A549 (cell line): Measurements from ENCODE around the gene RSPH6A. TPM values are rescaled to one million over a fixed set of nuclear protein-coding genes. Genes with fewer than 3 reads are reported as not detected.
A peak's percentile ranks its signal among the peaks of the same experiment; 100 is the strongest.

Experiments
- ATAC-seq, 2 experiments: fragments of 200-7000 bp in 1 of 2; fragments of >200 bp in 1 of 2; cut with Nextera tagmentation in 1 of 2; cut with Tn5 transposase in 1 of 2; 3 replicates each; pipeline versions ENCODE4 v1.8.0 to v1.9.1; 2018 to 2020; ENCODE audit warnings: mild to moderate bottlenecking in 1 of 2, moderate library complexity in 1 of 2
- CTCF ChIA-PET: fragments of 300-600 bp; sonication (Branson Sonifier 250); formaldehyde crosslinking; extraction: SDS; loops from one replicate; lab custom pipeline; 2021; ENCODE audit warnings: antibody characterized with exemption, inconsistent platforms; lab: Yijun Ruan, JAX
- POLR2A ChIA-PET: fragments of 350-600 bp; formaldehyde crosslinking; extraction: SDS; loops from one replicate; lab custom pipeline; 2021; ENCODE audit warnings: antibody characterized with exemption, inconsistent platforms; lab: Yijun Ruan, JAX
- DNase-seq, 2 experiments: peaks; one replicate each; pipeline versions ENCODE4 v3.0.0 to v3.0.0-alpha.2; 2011 to 2016; ENCODE audit warnings: low read depth in 1 of 2, low spot score in 1 of 2
- FAIRE-seq: peaks from 2 replicates; lab custom pipeline; 2011; peaks lifted over from hg19 to GRCh38; lab: Jason Lieb, UNC
- H3K27ac ChIP-seq, 2 experiments: fragments of >200 bp; sonication (Bioruptor Twin); formaldehyde crosslinking; 3 replicates each; pipeline ENCODE4 v1.5.1; 2016 to 2017
- H3K4me1 ChIP-seq: fragments of >200 bp; sonication (Bioruptor Twin); formaldehyde crosslinking; 3 replicates; pipeline ENCODE4 v1.6.1; 2016
- H3K4me2 ChIP-seq: fragments of >200 bp; sonication (Bioruptor Twin); formaldehyde crosslinking; 3 replicates; pipeline ENCODE4 v1.6.1; 2016
- H3K4me3 ChIP-seq: fragments of >200 bp; sonication (Bioruptor Twin); formaldehyde crosslinking; 3 replicates; pipeline ENCODE4 v1.5.1; 2016
- H3K9me3 ChIP-seq: fragments of >200 bp; sonication (Bioruptor Twin); formaldehyde crosslinking; 3 replicates; pipeline ENCODE4 v1.6.1; 2016
- BHLHE40 ChIP-seq: IDR thresholded peaks from 2 replicates; pipeline ENCODE4 v1.6.1; 2012; ENCODE audit warnings: low read depth, low read length, inconsistent platforms
- CBX2 ChIP-seq: fragments of 200-600 bp; sonication (generic); IDR thresholded peaks from 2 replicates; pipeline ENCODE4 v1.6.1; 2016; ENCODE audit warnings: low read depth, mild to moderate bottlenecking, borderline replicate concordance
- EHF ChIP-seq: fragments of 250-450 bp; sonication (Bioruptor Pico); IDR thresholded peaks from 2 replicates; pipeline ENCODE4 v1.5.0; 2020; ENCODE audit warnings: mild to moderate bottlenecking
- EP300 ChIP-seq, 2 experiments: fragments of >200 bp; sonication (Bioruptor Twin); formaldehyde crosslinking; IDR thresholded peaks; 2 replicates in 1 of 2; 3 replicates in 1 of 2; pipeline ENCODE4 v1.6.1; 2016 to 2017
- FOSL2 ChIP-seq, 2 experiments: fragments of 450-650 bp in 1 of 2; fragments of >200 bp in 1 of 2; sonication (Bioruptor Twin) in 1 of 2; formaldehyde crosslinking; IDR thresholded peaks; 2 replicates each; pipeline versions ENCODE4 v1.5.0 to v1.6.1; 2016 to 2020; ENCODE audit warnings: mild to moderate bottlenecking in 1 of 2, moderate library complexity in 1 of 2
- HOXB13 ChIP-seq: fragments of 250-450 bp; sonication (Bioruptor Pico); IDR thresholded peaks from 2 replicates; pipeline ENCODE4 v1.5.0; 2020; ENCODE audit warnings: low read depth, mild to moderate bottlenecking, moderate library complexity
- HOXB5 ChIP-seq: fragments of 250-450 bp; sonication (Bioruptor Pico); IDR thresholded peaks from 2 replicates; pipeline ENCODE4 v1.5.0; 2020; ENCODE audit warnings: mild to moderate bottlenecking, moderate library complexity
- JUNB ChIP-seq: fragments of >200 bp; sonication (Bioruptor Twin); formaldehyde crosslinking; IDR thresholded peaks from 2 replicates; pipeline ENCODE4 v1.6.1; 2016
- KDM5A ChIP-seq: fragments of 200-600 bp; sonication (generic); IDR thresholded peaks from 2 replicates; pipeline ENCODE4 v1.6.1; 2016; ENCODE audit warnings: antibody characterized with exemption, mild to moderate bottlenecking
- MYC ChIP-seq: IDR thresholded peaks from 2 replicates; pipeline ENCODE4 v1.6.1; 2012; ENCODE audit warnings: mild to moderate bottlenecking, inconsistent platforms, low read length, improper control_type of control experiment, borderline replicate concordance
- NPAS2 ChIP-seq: fragments of 250-450 bp; sonication (Bioruptor Pico); IDR thresholded peaks from 2 replicates; pipeline ENCODE4 v1.8.0; 2022; ENCODE audit warnings: mild to moderate bottlenecking, moderate library complexity, borderline replicate concordance
- PHF8 ChIP-seq: fragments of 200-600 bp; sonication (generic); IDR thresholded peaks from 2 replicates; pipeline ENCODE4 v1.6.1; 2016; ENCODE audit warnings: low read depth, mild to moderate bottlenecking, antibody characterized with exemption, moderate library complexity, borderline replicate concordance
- POLR2A ChIP-seq: IDR thresholded peaks from 2 replicates; pipeline ENCODE4 v1.6.1; 2012; ENCODE audit warnings: mild to moderate bottlenecking, low read length
- POLR2AphosphoS2 ChIP-seq: conservative IDR thresholded peaks from 2 replicates; pipeline ENCODE4 v1.6.1; 2012; ENCODE audit warnings: low read length, improper control_type of control experiment, inconsistent platforms
- RAD21 ChIP-seq, 2 experiments: fragments of >200 bp in 1 of 2; sonication (Bioruptor Twin) in 1 of 2; formaldehyde crosslinking in 1 of 2; IDR thresholded peaks in 1 of 2; conservative IDR thresholded peaks in 1 of 2; 2 replicates in 1 of 2; 3 replicates in 1 of 2; pipeline ENCODE4 v1.6.1; 2012 to 2018; ENCODE audit warnings: inconsistent platforms in 1 of 2
- RCOR1 ChIP-seq: fragments of 150-350 bp; IDR thresholded peaks from 2 replicates; pipeline ENCODE4 v1.6.1; 2014; ENCODE audit warnings: antibody characterized with exemption, low read length, low read depth
- SMC3 ChIP-seq: fragments of >200 bp; sonication (Bioruptor Twin); formaldehyde crosslinking; IDR thresholded peaks from 3 replicates; pipeline ENCODE4 v1.6.1; 2018; ENCODE audit warnings: inconsistent platforms
- TFCP2L1 ChIP-seq: fragments of 250-450 bp; sonication (Bioruptor Pico); IDR thresholded peaks from 2 replicates; pipeline ENCODE4 v1.5.0; 2021; ENCODE audit warnings: mild to moderate bottlenecking
- TP53 ChIP-seq: fragments of 250-450 bp; sonication (Bioruptor Pico); IDR thresholded peaks from 2 replicates; pipeline ENCODE4 v1.5.0; 2021; ENCODE audit warnings: mild to moderate bottlenecking, moderate library complexity
- ZFP36 ChIP-seq: fragments of 450-650 bp; IDR thresholded peaks from 2 replicates; pipeline ENCODE4 v1.6.1; 2014; ENCODE audit warnings: borderline replicate concordance; ENCODE audit not compliant: partially characterized antibody
- ZSCAN20 ChIP-seq: fragments of 250-450 bp; sonication (Bioruptor Pico); IDR thresholded peaks from 2 replicates; pipeline ENCODE4 v1.8.0; 2022; ENCODE audit warnings: mild to moderate bottlenecking, moderate library complexity
- WGBS: methylation state at CpG from one replicate; pipeline ENCODE4 v1.1.6; 2017; ENCODE audit errors: missing lambda C conversion rate; 5-methylcytosine and 5-hydroxymethylcytosine counted together
- polyA plus RNA-seq, 4 experiments: library from polyadenylated mRNA; depleted of rRNA in 3 of 4; stranded (reverse); fragments of >200 nt; fragmentation: RNase III in 1 of 4; extraction: RNeasy Plus Mini Kit Qiagen cat#74134 plus additional on column Dnase treatment in 1 of 4; gene quantifications; 2 replicates in 3 of 4; 3 replicates in 1 of 4; pipeline ENCODE4 v1.2.3, GENCODE V29; 2011 to 2017
- TF ChIP-seq, protein P1 (sequence below): fragments of 150-350 bp; IDR thresholded peaks from 2 replicates; pipeline ENCODE4 v1.6.1; 2014; ENCODE audit warnings: low read depth, mild to moderate bottlenecking, low read length
- TF ChIP-seq, protein P2 (sequence below): IDR thresholded peaks from 2 replicates; pipeline ENCODE4 v1.6.1; 2012
- TF ChIP-seq, protein P3 (sequence below): fragments of 200-600 bp; sonication (generic); IDR thresholded peaks from 2 replicates; pipeline ENCODE4 v1.6.1; 2016; ENCODE audit warnings: antibody characterized with exemption, mild to moderate bottlenecking, moderate library complexity
- TF ChIP-seq, protein P4 (sequence below): fragments of 250-450 bp; sonication (Bioruptor Pico); IDR thresholded peaks from 2 replicates; pipeline ENCODE4 v1.5.0; 2020; ENCODE audit warnings: low read depth, mild to moderate bottlenecking, moderate library complexity

The RSPH6A gene
- polyA plus RNA-seq, 2 of the 4 experiments (the other 2 are of a cell fraction), result not detected

DNA sequence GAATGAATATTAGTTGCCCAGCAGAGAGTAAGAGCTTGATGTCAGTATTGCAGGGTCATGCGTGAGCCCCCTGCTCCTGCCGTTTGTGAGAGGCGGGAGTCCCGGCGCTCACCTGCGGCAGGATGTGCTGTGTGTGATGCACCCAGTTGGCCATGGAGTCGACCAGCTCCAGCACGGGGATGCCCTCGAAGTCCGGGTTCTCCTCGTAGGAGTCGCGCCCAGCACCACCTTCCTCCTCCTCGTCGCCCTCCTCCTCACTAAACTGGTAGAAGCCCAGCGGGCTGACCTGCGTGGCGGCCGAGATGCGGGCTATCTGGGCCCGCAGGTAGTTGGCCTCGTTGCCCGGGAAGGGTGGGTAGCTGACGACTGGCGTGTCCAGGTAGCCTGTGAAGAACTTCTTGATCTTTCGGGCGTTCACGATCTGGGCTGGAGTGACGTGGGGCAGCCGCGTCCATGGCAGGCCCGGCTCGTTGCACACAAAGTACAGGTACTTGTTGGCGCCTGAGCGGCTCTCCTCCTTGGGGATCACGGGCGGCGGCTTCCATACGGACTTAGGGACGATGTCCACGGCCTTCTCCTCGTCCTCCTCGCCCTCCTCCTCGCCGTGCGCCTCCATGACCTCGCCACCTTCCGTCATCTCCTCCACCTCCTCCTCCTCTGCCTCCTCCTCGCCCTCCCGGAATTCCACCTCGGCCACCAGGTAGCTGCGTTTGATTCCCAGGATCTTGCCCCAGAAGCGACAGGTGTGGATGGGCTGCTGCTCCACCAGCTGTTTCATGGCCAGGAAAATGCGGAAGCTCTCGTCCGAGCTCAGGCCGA lies 10.8 kb downstream of the RSPH6A start:
- ChIA-PET CTCF (interaction anchor here (1.2 to 74.3 kb wide), 4 partner anchors 4 to 61 kb away, joined by 4 to 2204 read pairs (median 1104); partner anchors contain the start of genes DMPK, DMWD, FOXA3 and RSPH6A), POLR2A (interaction anchor here (0.6 kb wide), 1 partner anchor 13 kb away, joined by 7 read pairs; no protein-coding TSS in a partner anchor)
- Histone ChIP-seq H3K27ac (no peak overlapping the region), H3K4me3 (no peak overlapping the region), H3K4me1 (peaks cover 12% of the 10 kb centered on the region), H3K9me3 (no peaks in the 10 kb centered on the region), H3K4me2 (no peak overlapping the region)
- no peak for FAIRE-seq
- no peak for DNase-seq
- 88% methylated on average over 57 of the region's 57 CpGs for WGBS
- TF ChIP-seq NPAS2 (CRISPR knock-in tag) (no peak), SMC3 (no peak), RAD21 (conservative IDR thresholded peaks at IDR 0.05 in 1 of 2, IDR thresholded peaks at IDR 0.05 in 1 of 2) (no peak), FOSL2 (IDR thresholded peaks at IDR 0.05) (no peak), FOSL2 (CRISPR knock-in tag; IDR thresholded peaks at IDR 0.05) (no peak), CBX2 (no peak)
- TF ChIP-seq, protein P1, sequence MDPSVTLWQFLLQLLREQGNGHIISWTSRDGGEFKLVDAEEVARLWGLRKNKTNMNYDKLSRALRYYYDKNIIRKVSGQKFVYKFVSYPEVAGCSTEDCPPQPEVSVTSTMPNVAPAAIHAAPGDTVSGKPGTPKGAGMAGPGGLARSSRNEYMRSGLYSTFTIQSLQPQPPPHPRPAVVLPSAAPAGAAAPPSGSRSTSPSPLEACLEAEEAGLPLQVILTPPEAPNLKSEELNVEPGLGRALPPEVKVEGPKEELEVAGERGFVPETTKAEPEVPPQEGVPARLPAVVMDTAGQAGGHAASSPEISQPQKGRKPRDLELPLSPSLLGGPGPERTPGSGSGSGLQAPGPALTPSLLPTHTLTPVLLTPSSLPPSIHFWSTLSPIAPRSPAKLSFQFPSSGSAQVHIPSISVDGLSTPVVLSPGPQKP, result no peak
- TF ChIP-seq, protein P2, sequence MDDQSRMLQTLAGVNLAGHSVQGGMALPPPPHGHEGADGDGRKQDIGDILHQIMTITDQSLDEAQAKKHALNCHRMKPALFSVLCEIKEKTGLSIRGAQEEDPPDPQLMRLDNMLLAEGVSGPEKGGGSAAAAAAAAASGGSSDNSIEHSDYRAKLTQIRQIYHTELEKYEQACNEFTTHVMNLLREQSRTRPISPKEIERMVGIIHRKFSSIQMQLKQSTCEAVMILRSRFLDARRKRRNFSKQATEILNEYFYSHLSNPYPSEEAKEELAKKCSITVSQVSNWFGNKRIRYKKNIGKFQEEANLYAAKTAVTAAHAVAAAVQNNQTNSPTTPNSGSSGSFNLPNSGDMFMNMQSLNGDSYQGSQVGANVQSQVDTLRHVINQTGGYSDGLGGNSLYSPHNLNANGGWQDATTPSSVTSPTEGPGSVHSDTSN, result no peak
- no peak for ATAC-seq

DNA sequence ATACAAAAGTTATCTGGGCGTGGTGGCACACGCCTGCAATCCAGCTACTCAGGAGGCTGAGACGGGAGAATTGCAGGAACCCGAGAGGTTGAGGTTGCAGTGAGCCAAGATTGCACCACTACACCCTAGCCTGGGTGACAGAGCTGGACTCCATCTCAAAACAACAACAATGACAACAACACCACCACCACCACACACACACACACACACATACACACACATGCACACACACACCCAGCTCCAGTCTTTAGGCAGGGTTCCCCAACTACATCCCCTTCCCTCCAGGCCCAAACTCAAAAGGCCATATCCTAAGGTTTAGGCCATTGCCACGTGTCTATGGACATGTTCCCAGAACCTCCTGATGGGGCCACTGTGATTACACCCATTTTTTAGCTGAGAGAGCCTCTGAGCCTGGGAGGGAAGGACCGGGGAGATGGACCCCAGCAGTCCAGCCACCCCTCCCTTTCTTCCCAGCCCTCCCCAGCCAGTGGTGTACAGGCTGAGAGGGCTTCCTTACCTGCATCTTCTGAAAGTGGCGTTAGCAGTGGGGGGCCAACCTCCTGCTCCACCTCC lies 13.4 kb downstream of the RSPH6A start:
- WGBS, result 78% methylated on average over 7 of the region's 7 CpGs
- DNase-seq, result no peak
- ATAC-seq, result 0 out of 6 replicates have a peak, but pooled peaks of 1 of the 2 experiments have one; percentile 6
- ChIA-PET POLR2A (interaction anchor here (0.7 to 0.9 kb wide), 2 partner anchors 31 to 32 kb away, joined by 3 to 4 read pairs; partner anchors contain the start of gene SIX5), CTCF (interaction anchor here (0.6 to 74.3 kb wide), 8 partner anchors 6 to 227 kb away, joined by 3 to 2204 read pairs (median 4); partner anchors contain the start of genes DMPK, DMWD, FOXA3 and QPCTL)
- Histone ChIP-seq H3K4me1 (peaks cover 18% of the 10 kb centered on the region), H3K4me2 (no peak overlapping the region), H3K27ac (no peak overlapping the region; a peak in 1 of 6 replicates), H3K4me3 (no peak overlapping the region), H3K9me3 (no peaks in the 10 kb centered on the region)
- FAIRE-seq, result no peak
- TF ChIP-seq HOXB13 (CRISPR knock-in tag), result no peak
- TF ChIP-seq ZFP36, result no peak
- no peak for TF ChIP-seq EHF
- no peak for TF ChIP-seq SMC3
- no peak for TF ChIP-seq HOXB5 (CRISPR knock-in tag)
- TF ChIP-seq TFCP2L1, result no peak
- TF ChIP-seq, protein P3, sequence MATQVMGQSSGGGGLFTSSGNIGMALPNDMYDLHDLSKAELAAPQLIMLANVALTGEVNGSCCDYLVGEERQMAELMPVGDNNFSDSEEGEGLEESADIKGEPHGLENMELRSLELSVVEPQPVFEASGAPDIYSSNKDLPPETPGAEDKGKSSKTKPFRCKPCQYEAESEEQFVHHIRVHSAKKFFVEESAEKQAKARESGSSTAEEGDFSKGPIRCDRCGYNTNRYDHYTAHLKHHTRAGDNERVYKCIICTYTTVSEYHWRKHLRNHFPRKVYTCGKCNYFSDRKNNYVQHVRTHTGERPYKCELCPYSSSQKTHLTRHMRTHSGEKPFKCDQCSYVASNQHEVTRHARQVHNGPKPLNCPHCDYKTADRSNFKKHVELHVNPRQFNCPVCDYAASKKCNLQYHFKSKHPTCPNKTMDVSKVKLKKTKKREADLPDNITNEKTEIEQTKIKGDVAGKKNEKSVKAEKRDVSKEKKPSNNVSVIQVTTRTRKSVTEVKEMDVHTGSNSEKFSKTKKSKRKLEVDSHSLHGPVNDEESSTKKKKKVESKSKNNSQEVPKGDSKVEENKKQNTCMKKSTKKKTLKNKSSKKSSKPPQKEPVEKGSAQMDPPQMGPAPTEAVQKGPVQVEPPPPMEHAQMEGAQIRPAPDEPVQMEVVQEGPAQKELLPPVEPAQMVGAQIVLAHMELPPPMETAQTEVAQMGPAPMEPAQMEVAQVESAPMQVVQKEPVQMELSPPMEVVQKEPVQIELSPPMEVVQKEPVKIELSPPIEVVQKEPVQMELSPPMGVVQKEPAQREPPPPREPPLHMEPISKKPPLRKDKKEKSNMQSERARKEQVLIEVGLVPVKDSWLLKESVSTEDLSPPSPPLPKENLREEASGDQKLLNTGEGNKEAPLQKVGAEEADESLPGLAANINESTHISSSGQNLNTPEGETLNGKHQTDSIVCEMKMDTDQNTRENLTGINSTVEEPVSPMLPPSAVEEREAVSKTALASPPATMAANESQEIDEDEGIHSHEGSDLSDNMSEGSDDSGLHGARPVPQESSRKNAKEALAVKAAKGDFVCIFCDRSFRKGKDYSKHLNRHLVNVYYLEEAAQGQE, result no peak
- TF ChIP-seq, protein P4, sequence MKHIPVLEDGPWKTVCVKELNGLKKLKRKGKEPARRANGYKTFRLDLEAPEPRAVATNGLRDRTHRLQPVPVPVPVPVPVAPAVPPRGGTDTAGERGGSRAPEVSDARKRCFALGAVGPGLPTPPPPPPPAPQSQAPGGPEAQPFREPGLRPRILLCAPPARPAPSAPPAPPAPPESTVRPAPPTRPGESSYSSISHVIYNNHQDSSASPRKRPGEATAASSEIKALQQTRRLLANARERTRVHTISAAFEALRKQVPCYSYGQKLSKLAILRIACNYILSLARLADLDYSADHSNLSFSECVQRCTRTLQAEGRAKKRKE (CRISPR knock-in tag), result no peak
- TF ChIP-seq POLR2A, result no peak
- TF ChIP-seq JUNB, result no peak
- no peak for TF ChIP-seq MYC
- TF ChIP-seq BHLHE40, result no peak
- TF ChIP-seq RCOR1, result no peak
- no peak for TF ChIP-seq KDM5A
- no peak for TF ChIP-seq ZSCAN20 (CRISPR knock-in tag)
- TF ChIP-seq TP53 (CRISPR knock-in tag), result no peak
- TF ChIP-seq, protein P2, result no peak
- no peak for TF ChIP-seq POLR2AphosphoS2
- TF ChIP-seq PHF8, result no peak
- no peak for TF ChIP-seq EP300 (IDR thresholded peaks at IDR 0.05)
